A673 (cell line): Measurements from ENCODE around the gene RASA3.

Experiments
- EZH2 ChIP-seq: fragments of 200-600 bp; sonication (generic); IDR thresholded peaks from 2 replicates; pipeline ENCODE4 v1.6.1; 2017; ENCODE audit warnings: borderline replicate concordance, low read depth, mild to moderate bottlenecking, mixed read lengths, antibody characterized with exemption, low read length; ENCODE audit not compliant: poor library complexity, severe bottlenecking
- TF ChIP-seq, protein P1 (sequence below): fragments of 300-800, 200-600 bp; sonication (generic); conservative IDR thresholded peaks from 2 replicates; pipeline ENCODE4 v1.5.1; 2017; ENCODE audit warnings: low read depth, mild to moderate bottlenecking, antibody characterized with exemption, low read length, moderate library complexity, mixed read lengths

DNA sequence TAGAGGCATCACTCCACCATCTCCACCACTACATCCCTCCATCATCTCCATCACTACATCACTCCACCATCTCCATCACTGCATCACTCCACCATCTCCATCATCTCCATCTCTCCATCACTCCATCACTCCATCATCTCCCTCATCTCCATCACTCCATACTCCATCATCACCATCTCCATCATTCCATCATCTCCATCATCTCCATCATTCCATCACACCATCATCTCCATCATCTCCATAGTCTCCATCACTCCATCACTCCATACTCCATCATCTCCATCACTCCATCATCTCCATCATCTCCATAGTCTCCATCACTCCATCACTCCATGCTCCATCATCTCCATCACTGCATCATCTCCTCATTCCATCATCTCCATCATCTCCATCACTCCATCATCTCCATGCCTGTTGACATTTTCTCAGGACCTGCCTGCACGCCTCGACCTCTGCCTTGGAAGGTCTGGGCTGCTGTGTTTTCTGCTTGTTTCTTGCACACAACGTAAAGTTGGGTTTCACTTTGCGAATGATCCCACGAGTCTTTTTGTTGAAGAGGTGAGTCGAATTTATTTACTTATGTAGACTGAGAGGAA, 21.2 kb upstream of the RASA3 start:
- TF ChIP-seq, protein P1, sequence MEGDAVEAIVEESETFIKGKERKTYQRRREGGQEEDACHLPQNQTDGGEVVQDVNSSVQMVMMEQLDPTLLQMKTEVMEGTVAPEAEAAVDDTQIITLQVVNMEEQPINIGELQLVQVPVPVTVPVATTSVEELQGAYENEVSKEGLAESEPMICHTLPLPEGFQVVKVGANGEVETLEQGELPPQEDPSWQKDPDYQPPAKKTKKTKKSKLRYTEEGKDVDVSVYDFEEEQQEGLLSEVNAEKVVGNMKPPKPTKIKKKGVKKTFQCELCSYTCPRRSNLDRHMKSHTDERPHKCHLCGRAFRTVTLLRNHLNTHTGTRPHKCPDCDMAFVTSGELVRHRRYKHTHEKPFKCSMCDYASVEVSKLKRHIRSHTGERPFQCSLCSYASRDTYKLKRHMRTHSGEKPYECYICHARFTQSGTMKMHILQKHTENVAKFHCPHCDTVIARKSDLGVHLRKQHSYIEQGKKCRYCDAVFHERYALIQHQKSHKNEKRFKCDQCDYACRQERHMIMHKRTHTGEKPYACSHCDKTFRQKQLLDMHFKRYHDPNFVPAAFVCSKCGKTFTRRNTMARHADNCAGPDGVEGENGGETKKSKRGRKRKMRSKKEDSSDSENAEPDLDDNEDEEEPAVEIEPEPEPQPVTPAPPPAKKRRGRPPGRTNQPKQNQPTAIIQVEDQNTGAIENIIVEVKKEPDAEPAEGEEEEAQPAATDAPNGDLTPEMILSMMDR: no peak
- no peak for TF ChIP-seq EZH2
